Effector memory CD4-positive, alpha-beta T cell (primary cell): ENCODE measurements around the gene RGS19.
"Not testable (repeated sequence)": the region's sequence is repeated elsewhere in the genome, so short reads cannot be mapped to it uniquely, and the experiment has no call there.

Source experiments
- DNase-seq, 3 donors: peaks; one replicate each; pipeline ENCODE4 v3.0.0-alpha.2; 2020
- H3K27ac ChIP-seq: 2 replicates; pipeline ENCODE4 v1.7.0; 2013; ENCODE audit warnings: mild to moderate bottlenecking, low read length, moderate library complexity; ENCODE audit not compliant: insufficient read depth, poor library complexity, severe bottlenecking
- H3K27me3 ChIP-seq: replicated peaks from 2 replicates; pipeline ENCODE4 v1.7.0; 2013; ENCODE audit warnings: mild to moderate bottlenecking, low read length; ENCODE audit not compliant: insufficient read depth, control insufficient read depth, poor library complexity, severe bottlenecking
- H3K36me3 ChIP-seq: 2 replicates; pipeline ENCODE4 v1.7.0; 2013; ENCODE audit warnings: mild to moderate bottlenecking, low read length, moderate library complexity; ENCODE audit not compliant: control insufficient read depth, insufficient read depth
- H3K4me1 ChIP-seq: 2 replicates; pipeline ENCODE4 v1.7.0; 2013; ENCODE audit warnings: low read length, mild to moderate bottlenecking; ENCODE audit not compliant: control insufficient read depth, insufficient read depth, poor library complexity, severe bottlenecking
- H3K4me3 ChIP-seq: 2 replicates; pipeline ENCODE4 v1.7.0; 2013; ENCODE audit warnings: low read length, low read depth, mild to moderate bottlenecking; ENCODE audit not compliant: insufficient read depth, poor library complexity, severe bottlenecking
- H3K9me3 ChIP-seq: 2 replicates; pipeline ENCODE4 v1.7.0; 2013; ENCODE audit warnings: mild to moderate bottlenecking, low read length, moderate library complexity; ENCODE audit not compliant: control insufficient read depth

RGS19 gene

GRCh38 chr20:64093013-64093503 is 13.7 kb upstream of the RGS19 start:
- no peak overlapping the region for H3K27ac ChIP-seq

DNA sequence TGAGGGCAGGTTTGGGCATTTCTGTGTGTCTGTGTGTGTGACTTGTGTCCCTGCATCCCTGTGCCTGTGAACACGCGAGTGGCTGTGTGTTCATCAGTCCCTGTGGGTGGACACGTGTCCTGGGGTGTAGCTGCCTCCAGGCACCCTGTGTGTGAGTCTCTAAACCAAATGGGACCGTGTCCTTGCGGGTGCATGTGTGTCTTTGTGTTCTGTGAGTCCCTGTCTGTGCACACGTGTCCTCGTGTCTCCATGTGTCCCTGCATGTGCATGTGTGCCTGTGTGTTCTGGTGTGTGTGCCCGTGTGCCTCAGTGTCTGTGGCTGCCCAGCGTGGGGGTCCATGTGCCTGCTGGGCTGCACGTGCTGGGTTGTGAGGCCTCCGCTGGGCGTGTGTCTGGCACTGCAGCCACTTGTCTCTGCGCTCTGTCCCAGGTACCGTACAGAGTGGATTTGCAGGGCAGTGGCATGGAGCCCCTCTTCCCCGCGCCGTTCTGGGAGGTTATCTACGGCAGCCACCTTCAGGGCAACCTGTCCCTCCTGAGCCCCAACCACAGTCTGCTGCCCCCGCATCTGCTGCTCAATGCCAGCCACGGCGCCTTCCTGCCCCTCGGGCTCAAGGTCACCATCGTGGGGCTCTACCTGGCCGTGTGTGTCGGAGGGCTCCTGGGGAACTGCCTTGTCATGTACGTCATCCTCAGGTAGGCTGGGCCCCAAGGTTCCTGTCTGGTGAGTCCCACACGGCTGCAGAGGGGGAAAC is 13.1 kb upstream of the RGS19 start:
- Histone ChIP-seq H3K36me3 (no peaks in the 10 kb centered on the region), H3K4me3 (no peak overlapping the region), H3K27ac (no peak overlapping the region), H3K9me3 (peaks cover 5% of the 10 kb centered on the region), H3K4me1 (no peaks in the 10 kb centered on the region), H3K27me3 (no peaks in the 10 kb centered on the region)
- DNase-seq: no peak

More at GRCh38 chr20:64093013-64093503, 13.7 kb upstream of the RGS19 start:
- no peak for DNase-seq
- H3K27me3 ChIP-seq: no peaks in the 10 kb centered on the region
- H3K9me3 ChIP-seq: no peaks in the 10 kb centered on the region
- no peaks in the 10 kb centered on the region for H3K36me3 ChIP-seq
- H3K4me1 ChIP-seq: no peaks in the 10 kb centered on the region
- H3K4me3 ChIP-seq: no peak overlapping the region

GRCh38 chr20:64091770-64092169 is 12.5 kb upstream of the RGS19 start:
- H3K4me3 ChIP-seq: no peak overlapping the region
- no peaks in the 10 kb centered on the region for H3K4me1 ChIP-seq
- no peaks in the 10 kb centered on the region for H3K36me3 ChIP-seq
- no peaks in the 10 kb centered on the region for H3K27me3 ChIP-seq
- no peak overlapping the region for H3K27ac ChIP-seq
- H3K9me3 ChIP-seq: peaks cover 5% of the 10 kb centered on the region
- DNase-seq: no peak

GRCh38 chr20:64091340-64091739 is 12.0 kb upstream of the RGS19 start:
- no peak for DNase-seq
- Histone ChIP-seq H3K27ac (no peak overlapping the region), H3K27me3 (no peaks in the 10 kb centered on the region), H3K9me3 (peaks cover 5% of the 10 kb centered on the region), H3K4me3 (no peak overlapping the region), H3K36me3 (no peaks in the 10 kb centered on the region), H3K4me1 (no peaks in the 10 kb centered on the region)

GRCh38 chr20:64090165-64090564 is 10.8 kb upstream of the RGS19 start:
- Histone ChIP-seq H3K27me3 (no peaks in the 10 kb centered on the region), H3K9me3 (peaks cover 5% of the 10 kb centered on the region), H3K27ac (no peak overlapping the region), H3K4me3 (no peak overlapping the region), H3K4me1 (no peaks in the 10 kb centered on the region), H3K36me3 (no peaks in the 10 kb centered on the region)
- no peak for DNase-seq

- not testable (repeated sequence) for H3K27ac ChIP-seq, H3K27me3 ChIP-seq, H3K4me1 ChIP-seq, H3K36me3 ChIP-seq, H3K9me3 ChIP-seq, H3K4me3 ChIP-seq, DNase-seq
Measured at GRCh38 chr20:64088586-64088985, 9.3 kb upstream of the RGS19 start.

- peaks cover 17% of the 10 kb centered on the region for H3K4me1 ChIP-seq
- not testable (repeated sequence) for H3K27ac ChIP-seq, H3K36me3 ChIP-seq, DNase-seq, H3K9me3 ChIP-seq, H3K4me3 ChIP-seq, H3K27me3 ChIP-seq
Measured at GRCh38 chr20:64087226-64087825, 8.0 kb upstream of the RGS19 start.

DNA sequence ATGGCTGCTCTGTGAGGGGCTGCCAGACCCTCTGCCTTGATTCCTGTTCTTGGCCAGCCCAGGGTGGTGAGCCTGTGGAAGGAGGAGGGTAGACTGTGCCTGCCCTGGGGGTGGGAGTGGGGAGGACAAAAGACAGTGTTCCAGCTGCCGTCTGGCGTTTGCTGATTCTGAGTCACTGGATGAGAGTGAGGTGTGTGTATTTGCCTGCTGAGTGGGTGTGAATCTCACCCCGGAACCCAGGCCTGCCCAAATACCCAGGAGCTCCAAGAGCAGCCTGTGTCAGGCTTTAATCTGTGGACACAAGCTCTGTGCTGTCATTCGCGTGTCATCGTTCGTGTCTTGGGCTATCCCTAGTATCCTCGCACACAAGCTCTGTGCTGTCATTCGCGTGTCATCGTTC is 7.5 kb upstream of the RGS19 start:
- no peak for DNase-seq
- H3K36me3 ChIP-seq: no peaks in the 10 kb centered on the region
- no peak overlapping the region for H3K27ac ChIP-seq
- H3K4me3 ChIP-seq: no peak overlapping the region
- no peaks in the 10 kb centered on the region for H3K27me3 ChIP-seq
- peaks cover 20% of the 10 kb centered on the region for H3K4me1 ChIP-seq
- H3K9me3 ChIP-seq: peaks cover 5% of the 10 kb centered on the region

DNA sequence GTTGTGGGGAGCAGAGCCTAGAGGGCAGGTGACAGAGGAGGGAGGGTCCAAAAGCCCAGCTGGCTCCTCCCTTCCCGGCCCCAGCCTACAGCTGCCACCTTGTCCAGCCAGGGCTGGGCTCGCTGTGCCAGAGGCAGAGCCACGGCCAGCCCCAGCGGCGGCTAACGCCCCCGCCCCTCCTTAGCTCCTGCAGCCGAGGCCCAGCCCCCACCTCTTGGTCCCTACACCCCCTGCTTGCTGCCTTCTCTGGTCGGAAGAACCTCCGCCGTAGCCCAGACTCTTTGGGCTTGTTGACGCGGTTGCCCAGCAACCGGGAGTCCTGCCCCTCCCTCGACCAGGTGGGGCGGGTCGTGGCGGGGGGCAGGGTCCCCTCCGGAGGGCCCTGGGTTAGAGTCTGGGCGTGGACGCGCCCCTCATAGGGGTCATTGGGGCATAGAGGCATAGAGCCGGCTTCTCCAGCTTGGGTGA is 5.4 kb upstream of the RGS19 start:
- H3K9me3 ChIP-seq: peaks cover 5% of the 10 kb centered on the region
- no peak overlapping the region for H3K4me3 ChIP-seq
- no peak overlapping the region for H3K27ac ChIP-seq
- H3K36me3 ChIP-seq: no peaks in the 10 kb centered on the region
- H3K4me1 ChIP-seq: peaks cover 28% of the 10 kb centered on the region
- DNase-seq: no peak
- no peaks in the 10 kb centered on the region for H3K27me3 ChIP-seq
